ENCODE data around the gene SUSD1.
"Not testable (repeated sequence)": the region's sequence is repeated elsewhere in the genome, so short reads cannot be mapped to it uniquely, and the experiment has no call there.

SUSD1 gene

DNA sequence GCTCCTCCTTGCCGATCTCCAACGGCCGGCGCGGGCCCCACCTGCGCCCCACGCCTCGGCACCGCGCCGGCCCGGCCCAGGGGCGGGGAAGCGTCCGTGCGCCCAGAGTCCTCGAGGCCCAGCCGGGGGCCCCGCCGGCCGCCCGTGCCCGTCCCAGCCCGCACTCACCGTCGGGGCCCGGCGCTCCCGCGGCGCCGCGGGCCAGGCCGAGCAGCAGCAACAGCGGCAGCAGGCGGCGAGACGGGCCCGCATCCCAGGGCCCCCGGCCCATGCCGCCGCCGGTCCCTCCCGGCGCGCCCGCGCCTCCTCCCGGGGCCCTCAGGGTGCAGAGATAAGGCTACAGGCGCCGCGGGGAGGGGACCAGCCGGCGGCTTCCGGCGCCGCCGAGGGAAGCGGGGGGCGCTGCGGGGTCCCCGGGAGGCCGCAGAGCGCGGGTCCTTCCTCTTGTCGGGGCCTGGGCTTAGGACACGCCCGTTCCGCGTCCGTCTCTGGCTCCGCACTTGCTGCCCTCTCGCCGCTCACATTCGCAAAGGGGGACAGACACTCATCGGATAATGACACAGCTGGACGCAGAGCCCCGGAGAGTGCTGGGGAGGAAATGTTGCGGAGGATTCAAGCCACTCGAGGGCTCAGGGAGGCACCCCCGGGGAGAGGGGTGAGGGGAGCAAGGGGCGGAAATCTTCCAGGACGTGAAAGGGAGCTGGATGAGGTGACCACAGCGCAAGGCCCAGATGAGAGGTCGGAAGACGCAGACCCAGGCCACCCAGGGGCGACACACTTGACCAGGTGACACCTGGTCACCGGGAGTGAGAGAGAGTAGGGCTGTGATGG, at the start of gene SUSD1:
Gene SUSD1, minus strand, starts transcription at position 333 of the 831 bp plus-strand sequence. Its CDS starts 62 bp downstream, at position 271.
- no peak for FAIRE-seq

DNA sequence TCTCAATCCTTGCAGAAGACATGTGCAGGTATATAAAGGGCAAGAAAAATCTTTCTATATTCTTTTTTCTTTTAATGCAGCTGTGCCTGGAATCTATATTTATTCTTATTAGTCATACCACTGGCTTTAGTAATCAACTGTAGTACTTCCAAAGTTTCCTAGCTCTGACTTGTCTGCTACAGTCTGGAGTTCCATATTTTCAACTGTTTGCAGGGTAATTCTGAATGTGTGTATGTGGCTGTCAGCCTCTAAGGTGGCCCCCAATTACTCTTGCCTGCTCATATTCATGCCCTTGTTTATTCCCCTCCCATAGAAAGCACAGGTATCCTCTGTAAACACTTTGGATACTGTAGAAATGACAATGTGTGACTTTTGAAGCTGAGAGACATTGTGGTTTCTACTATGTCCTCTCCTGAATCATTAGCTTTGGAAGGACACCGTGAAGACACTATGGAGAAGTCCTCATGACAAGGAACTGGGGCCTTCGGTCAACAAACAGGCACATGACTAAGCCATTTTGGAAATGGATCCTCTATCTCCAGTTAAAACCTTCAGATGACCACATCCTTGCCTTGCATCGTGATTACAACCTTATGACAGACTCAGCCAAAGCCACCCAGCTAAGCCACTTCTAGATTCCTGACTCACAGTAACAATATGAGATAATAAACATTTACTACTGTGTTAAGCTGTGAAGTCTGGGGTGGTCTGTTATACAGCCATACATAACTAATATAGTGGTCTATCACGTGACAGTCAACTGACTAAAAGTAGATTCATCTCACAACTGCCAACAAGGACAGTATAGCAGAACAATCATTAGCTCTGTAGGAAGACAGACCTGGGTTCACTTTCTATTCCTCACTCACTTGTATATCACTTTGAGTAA, 49.5 kb upstream of the SUSD1 start:
- no peak for FAIRE-seq

DNA sequence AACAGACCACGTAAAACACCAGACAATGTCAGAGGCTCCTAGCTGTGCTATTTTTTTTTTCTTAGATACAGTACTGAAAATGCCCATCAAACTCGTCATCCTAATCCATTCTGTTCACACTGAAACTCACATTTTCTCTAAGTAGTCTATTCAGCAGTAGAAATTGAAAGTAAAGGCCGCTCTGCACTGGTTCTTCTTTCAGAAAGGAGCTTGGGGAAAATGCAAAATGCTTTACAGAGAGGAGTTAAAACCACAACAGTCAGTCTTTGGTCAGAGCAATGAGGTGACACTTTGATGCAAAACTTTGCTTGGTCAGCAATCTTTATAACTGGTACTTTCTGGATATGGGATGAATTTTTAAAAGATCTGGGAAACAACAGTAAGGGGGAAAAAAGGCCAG, 43.8 kb upstream of the SUSD1 start:
- FAIRE-seq, result no peak

DNA sequence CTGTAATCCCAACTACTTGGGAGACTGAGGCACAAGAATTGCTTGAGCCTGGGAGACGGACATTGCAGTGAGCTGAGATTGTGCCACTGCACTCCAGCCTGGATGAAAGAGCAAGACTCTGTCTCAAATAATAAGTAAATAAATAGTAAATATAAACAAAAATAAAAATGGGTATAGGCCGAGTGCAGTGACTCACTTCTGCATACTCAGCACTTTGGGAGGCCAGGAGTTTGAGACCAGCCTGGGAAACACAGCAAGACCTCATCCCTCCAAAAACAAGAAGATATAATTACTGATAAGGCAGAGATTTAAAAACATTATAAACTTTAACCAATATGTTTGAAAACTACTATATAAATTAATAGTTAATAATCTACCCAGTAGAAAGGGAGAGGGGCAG, 37.8 kb upstream of the SUSD1 start:
- FAIRE-seq, result no peak

DNA sequence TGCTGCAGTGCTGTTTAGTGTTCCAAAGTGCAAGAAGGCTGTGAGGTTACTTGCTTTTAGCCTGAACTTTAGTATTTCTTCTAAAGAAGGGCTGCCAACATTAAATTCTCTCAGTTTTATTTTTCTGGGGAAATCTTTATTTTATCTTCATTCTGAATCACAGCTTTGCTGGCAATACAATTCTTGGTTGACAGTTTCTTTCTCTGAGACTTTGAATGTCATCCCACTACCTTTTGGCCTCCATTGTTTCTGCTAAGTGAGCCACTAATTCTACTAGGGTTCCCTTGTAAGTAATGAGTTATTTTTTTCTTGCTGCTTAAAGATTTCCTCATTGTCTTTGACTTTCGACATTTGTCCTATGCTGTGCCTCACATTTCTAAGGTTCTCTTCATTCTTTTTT, 32.4 kb upstream of the SUSD1 start:
- FAIRE-seq, result no peak

DNA sequence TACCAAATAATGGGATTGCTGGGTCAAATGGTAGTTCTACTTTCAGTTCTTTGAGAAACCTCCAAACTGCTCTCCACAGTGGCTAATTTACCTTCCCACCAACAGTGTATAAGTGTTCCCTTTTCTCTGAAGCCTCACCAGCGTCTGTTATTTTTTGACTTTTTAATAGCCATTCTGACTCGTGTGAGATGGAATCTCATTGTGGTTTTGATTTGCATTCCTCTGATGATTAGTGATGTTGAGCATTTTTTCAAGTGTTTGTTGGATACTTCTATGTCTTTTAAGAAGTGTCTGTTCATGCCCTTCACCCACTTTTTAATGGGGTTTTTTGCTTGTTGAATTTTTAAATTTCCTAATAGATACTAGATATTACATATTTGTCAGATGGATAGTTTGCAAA, 28.4 kb upstream of the SUSD1 start:
- no peak for FAIRE-seq

DNA sequence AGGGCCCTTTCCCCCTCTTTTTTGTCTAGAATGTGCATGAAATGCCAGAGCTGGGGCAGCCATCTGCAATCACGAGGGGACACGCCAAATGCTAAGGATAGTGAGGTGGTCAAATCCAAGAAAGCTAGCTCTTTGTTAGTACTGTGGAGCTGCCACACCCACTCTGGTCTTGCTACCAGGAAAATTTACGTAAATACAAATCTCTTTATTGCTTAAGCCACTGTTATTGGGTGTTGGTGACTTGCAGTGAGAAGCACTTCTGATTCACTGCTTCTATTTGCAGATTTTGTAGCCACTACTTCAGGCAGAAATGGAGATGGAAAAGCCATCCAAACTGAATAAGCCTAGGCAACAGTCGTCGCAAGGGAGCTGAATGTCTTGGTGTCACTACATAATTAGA, 25.6 kb upstream of the SUSD1 start:
- no peak for FAIRE-seq

DNA sequence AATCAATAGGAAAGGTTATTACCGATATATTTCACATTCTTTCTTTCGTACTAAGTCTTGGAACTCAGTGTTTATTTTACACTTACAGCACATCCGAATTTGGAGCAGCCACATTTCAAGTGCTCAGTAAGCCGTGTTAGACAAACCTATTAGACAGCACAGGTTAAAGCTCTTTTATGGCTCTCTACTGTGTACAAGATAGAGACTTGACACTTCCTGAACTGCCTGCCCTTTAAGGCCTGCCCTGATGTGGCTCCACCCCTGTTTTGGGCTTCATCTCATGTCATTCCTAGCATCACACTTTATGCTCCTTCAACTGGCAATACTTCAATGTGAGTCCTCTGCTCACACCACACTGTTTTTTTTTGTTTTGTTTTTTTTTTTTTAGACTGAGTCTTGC, 23.5 kb upstream of the SUSD1 start:
- FAIRE-seq, result no peak

DNA sequence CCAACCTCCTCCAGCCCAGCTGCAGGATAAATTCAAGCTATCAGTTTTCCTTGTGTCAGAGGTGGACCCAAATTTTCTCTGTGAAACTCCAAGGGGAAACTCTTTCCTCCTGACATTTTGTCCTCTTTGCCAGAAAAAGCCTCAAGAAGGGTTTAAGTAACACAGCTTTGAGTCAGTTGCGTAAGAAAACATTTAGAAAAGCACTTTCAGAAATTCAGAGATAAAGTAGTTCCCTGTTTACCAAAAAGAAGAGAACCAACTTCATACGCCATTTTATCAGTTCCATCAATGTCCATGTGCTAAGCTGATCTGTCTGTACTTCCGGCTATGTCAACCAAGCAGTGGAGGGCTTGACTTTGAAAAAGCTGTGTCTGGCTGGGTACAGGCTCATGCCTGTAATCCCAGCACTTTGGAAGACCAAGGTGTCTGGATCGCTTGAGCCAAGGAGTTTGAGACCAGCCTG, 19.9 kb upstream of the SUSD1 start:
- FAIRE-seq, result no peak

DNA sequence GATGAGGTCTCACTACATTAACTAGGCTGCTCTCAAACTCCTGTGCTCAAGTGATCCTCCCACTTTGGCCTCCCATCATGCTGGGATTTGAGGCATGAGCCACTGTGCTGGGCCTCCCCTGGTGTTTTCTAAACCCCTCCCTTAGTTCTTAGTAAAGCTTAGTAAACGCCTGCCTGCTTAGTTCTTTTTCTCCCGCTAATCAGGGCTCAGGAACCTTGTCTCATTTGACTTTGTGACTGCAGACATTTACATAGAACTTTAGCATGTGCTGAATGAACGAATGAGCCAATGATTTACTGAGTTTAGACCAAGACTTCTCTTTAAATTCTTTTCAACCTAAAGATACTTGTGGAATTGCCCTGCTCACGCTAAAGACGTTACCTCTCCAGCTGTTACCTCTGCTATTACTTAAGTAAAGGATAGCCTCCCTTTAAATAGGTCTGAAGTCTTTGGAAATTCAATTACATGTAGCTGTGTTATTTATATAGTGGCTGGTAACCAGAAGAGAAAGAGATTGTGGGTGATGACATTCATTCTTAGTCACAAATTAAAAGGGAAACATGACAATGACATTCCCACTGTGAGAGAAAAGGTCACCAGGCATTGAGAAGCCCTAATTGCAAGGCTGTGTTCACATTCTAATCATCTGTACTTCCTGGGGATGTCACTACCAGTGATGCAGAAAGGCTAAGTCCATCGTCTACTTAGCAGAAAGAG, 18.6 kb upstream of the SUSD1 start:
- FAIRE-seq, result no peak

DNA sequence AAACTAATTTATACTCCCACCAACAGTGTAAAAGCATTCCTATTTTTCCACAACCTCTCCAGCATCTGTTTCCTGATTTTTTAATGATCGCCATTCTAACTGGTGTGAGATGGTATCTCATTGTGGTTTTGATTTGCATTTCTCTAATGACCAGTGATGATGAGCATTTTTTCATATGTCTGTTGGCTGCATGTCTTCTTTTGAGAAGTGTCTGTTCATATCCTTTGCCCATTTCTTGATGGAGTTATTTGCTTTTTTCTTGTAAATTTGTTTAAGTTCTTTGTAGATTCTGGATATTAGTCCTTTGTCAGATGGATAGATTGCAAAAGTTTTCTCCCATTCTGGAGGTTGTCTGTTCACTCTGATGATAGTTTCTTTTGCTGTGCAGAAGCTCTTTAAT, 15.2 kb upstream of the SUSD1 start:
- FAIRE-seq, result not testable (repeated sequence)

DNA sequence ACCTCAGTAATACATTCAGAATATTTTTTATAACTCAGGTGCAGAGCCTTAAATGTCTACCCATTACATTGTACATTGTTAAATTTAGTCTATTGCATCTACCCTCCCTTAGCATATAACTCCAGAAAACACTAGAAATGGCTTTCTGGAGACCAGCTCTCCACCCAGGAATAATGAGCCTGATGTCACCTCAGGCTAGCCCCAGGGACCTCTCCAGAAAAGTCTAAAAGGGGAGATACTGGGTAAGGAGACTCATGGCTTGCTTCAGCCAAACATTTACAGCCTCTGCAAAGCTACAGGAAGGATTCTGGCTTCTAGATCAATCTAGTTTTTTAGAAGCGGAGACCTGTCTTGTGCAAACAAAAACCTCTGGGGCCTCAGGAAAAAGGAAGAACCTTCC, 13.8 kb upstream of the SUSD1 start:
- FAIRE-seq, result no peak

DNA sequence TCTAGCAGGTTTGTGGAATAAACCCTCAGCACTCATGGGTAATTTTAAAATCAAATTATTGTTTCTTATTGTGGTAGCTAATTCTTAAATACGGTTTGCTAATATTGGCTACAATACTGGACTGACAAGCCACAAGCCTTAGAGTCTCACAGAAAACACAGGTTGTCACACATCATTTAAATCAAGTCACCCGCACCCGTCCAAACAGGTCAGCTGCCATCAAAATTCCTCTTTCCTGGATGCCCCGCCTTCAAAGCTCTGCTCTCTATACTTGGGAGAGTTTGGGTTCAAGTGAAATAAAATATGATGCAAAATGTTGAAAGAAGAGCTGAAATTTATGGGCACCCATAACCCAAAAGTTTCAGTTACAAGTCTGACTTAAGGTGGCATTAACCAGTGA, 12.3 kb upstream of the SUSD1 start:
- FAIRE-seq, result no peak

DNA sequence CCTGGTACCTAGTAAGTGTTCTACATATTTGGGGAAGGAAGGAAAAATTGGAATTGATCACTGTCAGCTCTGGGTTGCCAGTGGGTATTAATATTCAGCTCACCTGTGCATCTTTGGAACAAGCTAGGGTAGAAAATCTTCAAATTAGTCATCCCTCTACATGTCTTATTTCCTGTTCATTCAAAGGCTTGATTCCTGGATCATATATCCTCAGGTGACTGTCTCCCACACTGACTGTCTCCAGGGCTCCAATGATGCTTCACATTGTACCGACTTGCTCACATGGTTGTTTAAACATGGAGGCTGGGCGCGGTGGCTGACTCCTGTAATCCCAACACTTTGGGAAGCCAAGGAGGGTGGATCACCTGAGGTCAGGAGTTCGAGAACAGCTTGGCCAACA, 11.6 kb upstream of the SUSD1 start:
- FAIRE-seq, result no peak

DNA sequence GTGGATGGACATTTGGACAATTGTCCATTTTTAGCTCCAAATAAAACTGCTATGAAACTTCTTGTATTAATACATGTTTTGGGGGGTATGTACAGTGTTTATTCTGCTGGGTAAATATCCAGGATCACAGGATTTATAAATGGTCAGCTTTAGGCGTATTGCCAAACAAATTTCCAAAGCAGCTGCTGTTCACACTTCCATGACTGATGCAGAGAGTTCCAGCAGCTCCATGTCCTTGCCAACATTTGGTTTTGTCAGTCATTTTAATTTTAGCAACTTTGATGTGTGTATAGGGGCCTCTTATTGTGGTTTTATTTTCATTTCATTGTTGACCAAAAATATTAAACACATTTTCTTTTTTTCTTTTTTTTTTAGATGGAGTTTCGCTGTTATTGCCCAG, 9.8 kb upstream of the SUSD1 start:
- FAIRE-seq, result no peak

DNA sequence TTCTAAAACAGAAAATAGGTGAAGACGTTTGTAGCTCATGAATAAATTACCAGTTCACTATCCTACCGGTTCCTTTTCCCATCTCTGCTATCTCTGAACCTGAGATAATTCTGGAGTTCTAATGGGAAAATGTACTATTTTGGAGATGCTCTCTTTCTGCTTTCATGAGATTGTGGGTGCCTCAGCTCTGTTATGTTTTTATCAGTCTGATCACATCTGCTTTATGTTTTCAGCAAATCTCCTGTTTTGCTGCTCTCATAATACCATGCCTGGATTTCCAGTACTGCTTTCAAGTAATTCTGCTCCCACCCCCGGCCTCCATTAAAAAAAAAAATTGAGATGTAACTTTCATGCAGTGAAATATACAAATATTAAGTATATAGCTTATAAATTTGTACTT, 9.1 kb upstream of the SUSD1 start:
- no peak for FAIRE-seq

DNA sequence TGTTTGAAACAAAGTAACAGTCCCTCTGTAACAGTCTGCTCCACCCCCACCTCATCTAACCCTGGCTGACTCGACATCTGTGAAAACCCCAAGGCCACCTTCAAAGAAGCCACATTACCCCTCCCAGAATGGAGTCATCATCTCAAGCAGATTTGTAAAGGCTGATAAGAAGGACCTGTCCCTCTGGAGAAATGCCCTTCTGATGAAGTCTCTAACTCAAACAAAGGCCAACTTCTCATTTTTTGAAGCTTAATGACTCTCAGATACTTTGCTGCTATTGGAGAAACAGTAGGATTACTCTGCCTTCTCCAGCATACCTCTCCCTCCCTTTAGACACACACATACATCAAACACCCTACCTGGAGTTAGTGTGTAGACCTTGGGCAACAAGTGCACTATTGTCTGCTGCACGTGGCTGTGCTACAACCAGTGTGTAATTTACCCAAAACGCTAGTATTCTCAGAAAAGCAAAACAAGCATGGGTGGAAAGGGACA, 5.3 kb upstream of the SUSD1 start:
- no peak for FAIRE-seq

DNA sequence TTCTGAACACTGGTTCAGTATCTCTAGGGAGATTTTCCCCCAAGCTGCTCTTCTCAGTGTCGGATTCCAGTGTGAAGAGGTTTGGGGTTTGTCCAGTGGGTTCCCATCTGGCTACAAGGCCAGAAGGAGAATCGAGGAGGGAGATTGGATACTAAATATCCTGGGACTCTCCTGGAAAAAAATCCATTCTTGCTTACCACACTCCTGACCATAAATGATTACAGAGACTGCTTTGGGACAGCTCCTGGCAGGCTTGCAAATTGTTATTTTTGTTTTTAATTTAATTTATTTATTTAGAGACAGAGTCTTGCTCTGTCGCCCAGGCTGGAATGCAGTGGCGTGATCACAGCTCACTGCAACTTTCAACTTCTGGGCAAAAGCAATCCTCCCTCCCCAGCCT, 4.7 kb upstream of the SUSD1 start:
- no peak for FAIRE-seq

DNA sequence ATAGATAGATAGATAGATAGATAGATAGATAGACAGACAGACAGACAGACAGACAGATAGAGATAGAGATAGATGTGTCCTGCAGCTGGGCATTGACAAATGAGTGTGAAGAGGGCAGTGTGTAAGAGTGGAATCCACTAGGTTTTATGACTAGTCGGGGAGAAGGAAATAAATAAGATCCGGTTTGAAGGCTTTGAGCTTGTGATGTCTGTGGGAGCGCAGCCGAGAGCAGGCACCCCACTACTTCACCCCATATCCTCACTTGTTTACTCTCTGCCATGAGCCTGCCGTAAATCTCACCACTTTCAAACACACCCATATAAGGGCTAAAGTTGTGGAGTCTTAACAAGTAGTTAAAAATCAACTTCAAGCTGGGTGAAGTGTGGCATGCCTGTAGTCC, 1.4 kb upstream of the SUSD1 start:
- no peak for FAIRE-seq

DNA sequence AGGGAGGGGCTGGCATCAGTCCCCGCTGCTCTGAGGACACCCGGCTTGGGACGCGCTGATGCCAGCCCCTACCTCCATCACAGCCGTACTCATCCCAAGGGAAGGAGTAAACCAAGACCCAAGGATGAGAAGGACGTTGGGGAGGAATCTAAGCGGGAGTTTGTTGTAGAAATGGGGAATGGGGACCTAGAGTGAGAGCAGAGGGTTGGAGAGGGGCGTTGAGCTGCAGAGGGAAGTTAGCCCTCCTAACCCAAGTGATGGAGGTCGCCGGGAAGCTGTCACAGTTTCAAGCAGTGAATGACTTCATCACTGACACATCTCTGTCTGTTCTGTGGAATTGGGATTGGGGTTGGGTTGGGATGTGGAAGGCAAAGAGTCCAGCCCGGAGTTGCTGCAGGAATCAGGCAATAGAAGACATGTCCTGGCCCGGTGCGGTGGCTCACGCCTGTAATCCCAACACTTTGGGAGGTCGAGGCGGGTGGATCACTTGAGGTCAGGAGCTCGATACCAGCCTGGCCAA, 759 bp upstream of the SUSD1 start:
- no peak for FAIRE-seq

DNA sequence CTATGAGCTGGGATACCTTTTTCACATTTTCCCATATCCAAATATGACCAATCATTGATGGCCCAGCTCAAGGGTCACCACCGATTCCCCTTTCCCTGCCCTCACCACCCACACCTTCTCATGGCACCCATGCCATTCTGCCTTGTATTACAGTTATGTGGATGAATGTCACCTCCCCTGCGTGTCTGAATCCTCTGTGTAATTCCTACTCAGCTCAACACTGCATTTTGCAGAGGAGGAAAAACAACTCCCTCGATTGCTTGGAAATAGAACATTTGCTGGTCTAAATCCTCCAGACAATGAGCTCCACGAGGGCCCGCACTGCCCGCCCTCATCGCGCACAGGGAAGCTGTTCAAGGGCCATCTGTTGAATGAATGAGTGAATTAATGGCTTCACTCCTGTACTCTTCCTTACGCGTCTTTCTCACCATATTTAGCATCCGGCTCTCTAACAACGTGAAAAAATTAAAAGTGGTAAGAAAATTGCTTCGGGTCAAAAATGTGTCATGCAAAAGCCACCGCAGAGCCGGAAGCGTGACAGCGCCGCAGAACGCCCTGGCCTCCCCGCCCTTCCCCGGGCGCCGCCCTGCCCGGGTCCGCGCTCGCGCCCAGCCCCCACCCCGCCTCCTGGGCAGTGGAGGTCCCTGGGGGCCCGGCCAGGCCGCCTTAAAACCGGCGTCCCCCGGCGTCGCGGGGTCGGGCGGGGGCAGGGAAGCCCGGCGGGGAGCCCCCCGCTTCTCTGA, 704 bp downstream of the SUSD1 start:
- FAIRE-seq, result no peak

Measured in G401.6 (cell line).